Calu3 (cell line): ENCODE results near the gene ZFPL1. TPM values are rescaled to one million over a fixed set of nuclear protein-coding genes. Genes with fewer than 3 reads are reported as not detected.

ENCODE experiments used
- BruUV-seq: library from RNA; stranded (reverse); fragments of 400-500 nt; replicated peaks from 2 replicates; lab custom pipeline; 2021; lab: Mats Ljungman, UMichigan
- CTCF ChIA-PET: fragments of 300-600 bp; sonication (Branson Sonifier 250); formaldehyde crosslinking; loops from one replicate; lab custom pipeline; 2022; ENCODE audit warnings: antibody characterized with exemption; lab: Charles Lee
- DNase-seq: peaks from one replicate; pipeline ENCODE4 v3.0.0; 2022
- H3K27ac Mint-ChIP-seq: one replicate; pipeline ENCODE4 v1.8.0; 2022; ENCODE audit warnings: mixed read lengths; ENCODE audit not compliant: unreplicated experiment
- H3K27me3 Mint-ChIP-seq: one replicate; pipeline ENCODE4 v1.8.0; 2022; ENCODE audit warnings: mixed read lengths; ENCODE audit not compliant: unreplicated experiment
- H3K36me3 Mint-ChIP-seq: one replicate; pipeline ENCODE4 v1.8.0; 2022; ENCODE audit warnings: mild to moderate bottlenecking, moderate library complexity, mixed read lengths; ENCODE audit not compliant: insufficient read depth, unreplicated experiment
- H3K4me1 Mint-ChIP-seq: one replicate; pipeline ENCODE4 v1.8.0; 2022; ENCODE audit warnings: mild to moderate bottlenecking, low read depth, mixed read lengths; ENCODE audit not compliant: unreplicated experiment
- H3K4me3 Mint-ChIP-seq: one replicate; pipeline ENCODE4 v1.8.0; 2022; ENCODE audit warnings: mild to moderate bottlenecking, low read depth, moderate library complexity, mixed read lengths; ENCODE audit not compliant: unreplicated experiment
- H3K9me3 Mint-ChIP-seq: one replicate; pipeline ENCODE4 v1.8.0; 2022; ENCODE audit warnings: low read depth, mixed read lengths; ENCODE audit not compliant: unreplicated experiment
- intact Hi-C: fragments of 100-400 bp; cut with micrococcal nuclease; formaldehyde crosslinking; loops from one replicate; pipeline ENCODE4 v1.10.0; 2022; ENCODE audit not compliant: unreplicated experiment
- total RNA-seq: library from RNA; stranded (reverse); gene quantifications from 2 replicates; pipeline ENCODE4 v1.2.3, GENCODE V29; 2022
- TF ChIP-seq, protein P1 (sequence below): fragments of 200-600 bp; IDR thresholded peaks from one replicate; pipeline ENCODE4 v1.8.0; 2022; ENCODE audit warnings: antibody characterized with exemption; ENCODE audit not compliant: unreplicated experiment

ZFPL1 gene
- total RNA-seq, 1 experiment from 2014 or later: 47.6 TPM

GRCh38 chr11:65058012-65058411 lies 26.0 kb upstream of the ZFPL1 start:
- Mint-ChIP-seq H3K4me3 (no peak overlapping the region), H3K9me3 (no peaks in the 10 kb centered on the region), H3K36me3 (peaks cover 10% of the 10 kb centered on the region), H3K27me3 (peaks cover 28% of the 10 kb centered on the region), H3K27ac (no peak overlapping the region), H3K4me1 (no peaks in the 10 kb centered on the region)
- no TSS peak for BruUV-seq
- CTCF ChIA-PET: no interaction called here
- intact Hi-C loops: no loop called here
- DNase-seq: no peak
- TF ChIP-seq, protein P1, sequence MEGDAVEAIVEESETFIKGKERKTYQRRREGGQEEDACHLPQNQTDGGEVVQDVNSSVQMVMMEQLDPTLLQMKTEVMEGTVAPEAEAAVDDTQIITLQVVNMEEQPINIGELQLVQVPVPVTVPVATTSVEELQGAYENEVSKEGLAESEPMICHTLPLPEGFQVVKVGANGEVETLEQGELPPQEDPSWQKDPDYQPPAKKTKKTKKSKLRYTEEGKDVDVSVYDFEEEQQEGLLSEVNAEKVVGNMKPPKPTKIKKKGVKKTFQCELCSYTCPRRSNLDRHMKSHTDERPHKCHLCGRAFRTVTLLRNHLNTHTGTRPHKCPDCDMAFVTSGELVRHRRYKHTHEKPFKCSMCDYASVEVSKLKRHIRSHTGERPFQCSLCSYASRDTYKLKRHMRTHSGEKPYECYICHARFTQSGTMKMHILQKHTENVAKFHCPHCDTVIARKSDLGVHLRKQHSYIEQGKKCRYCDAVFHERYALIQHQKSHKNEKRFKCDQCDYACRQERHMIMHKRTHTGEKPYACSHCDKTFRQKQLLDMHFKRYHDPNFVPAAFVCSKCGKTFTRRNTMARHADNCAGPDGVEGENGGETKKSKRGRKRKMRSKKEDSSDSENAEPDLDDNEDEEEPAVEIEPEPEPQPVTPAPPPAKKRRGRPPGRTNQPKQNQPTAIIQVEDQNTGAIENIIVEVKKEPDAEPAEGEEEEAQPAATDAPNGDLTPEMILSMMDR: no peak

DNA sequence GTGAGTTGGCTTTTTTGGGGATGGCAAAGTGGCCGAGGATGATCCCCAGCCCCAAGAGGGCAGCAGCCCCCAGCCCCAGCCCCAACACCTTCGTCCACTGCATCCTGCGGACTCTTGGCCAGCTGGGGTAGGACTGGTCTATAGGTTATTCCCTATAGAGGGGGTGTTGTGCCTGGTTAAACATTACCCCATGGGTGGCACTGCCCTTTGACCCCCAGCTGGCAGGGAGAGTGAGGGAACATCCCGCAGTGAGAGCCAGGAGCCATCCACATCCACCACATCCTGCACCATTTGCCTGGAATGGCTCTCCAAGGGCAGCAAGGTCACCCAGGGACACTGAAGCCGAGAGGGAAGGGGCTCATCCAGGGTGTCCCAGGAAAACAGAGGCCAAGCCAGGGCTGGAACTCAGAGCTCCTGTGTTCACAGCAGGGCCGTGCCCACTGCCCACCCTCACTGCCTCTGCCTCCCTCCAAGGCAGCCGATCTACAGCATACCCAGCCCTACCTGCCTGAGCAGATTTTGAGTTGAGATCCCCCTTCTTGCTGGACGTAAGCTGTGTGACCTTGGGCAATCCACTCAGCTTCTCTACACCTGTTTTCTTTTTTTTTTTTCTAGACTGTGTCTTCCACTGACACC lies 25.5 kb upstream of the ZFPL1 start, which contains the start of gene NAALADL1:
NAALADL1 (minus strand) TSS at position 135 of the 636 bp plus-strand sequence; CDS start at position 103, 32 bp downstream.
- Mint-ChIP-seq H3K27ac (no peak within 1 kb of the TSS), H3K36me3 (peaks cover 10% of the 10 kb centered on the region), H3K27me3 (peaks cover 26% of the 10 kb centered on the region), H3K9me3 (no peaks in the 10 kb centered on the region), H3K4me1 (no peaks in the 10 kb centered on the region), H3K4me3 (no peak within 1 kb of the TSS)
- intact Hi-C loops: no loop called here
- CTCF ChIA-PET: interaction anchor here (0.7 kb wide), 1 partner anchor 43 kb away, joined by 3 read pairs; no protein-coding TSS in a partner anchor
- BruUV-seq: no TSS peak
- DNase-seq: no peak
- TF ChIP-seq, protein P1: no peak

DNA sequence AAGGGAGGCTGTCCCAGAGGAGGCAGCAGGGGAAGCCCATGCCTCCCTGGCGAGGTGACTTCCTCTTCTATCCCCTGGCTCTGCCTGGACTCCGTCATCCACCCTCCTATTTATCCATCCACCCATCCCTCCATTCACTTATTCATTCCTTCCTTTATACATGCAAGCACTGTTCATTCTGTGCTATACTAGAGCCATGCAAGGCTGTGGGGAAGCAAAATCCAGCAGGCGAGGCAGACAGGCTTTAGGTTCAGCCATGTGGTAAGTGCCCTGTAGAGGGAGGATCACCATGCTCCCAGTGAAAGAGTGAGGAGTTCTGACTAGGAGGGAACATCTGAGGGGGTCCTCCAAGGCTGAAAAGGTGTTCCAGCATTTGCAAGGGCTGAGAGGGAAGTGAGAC lies 24.5 kb upstream of the ZFPL1 start:
- no peaks in the 10 kb centered on the region for H3K4me1 Mint-ChIP-seq
- H3K9me3 Mint-ChIP-seq: no peaks in the 10 kb centered on the region
- no peak for DNase-seq
- CTCF ChIA-PET: no interaction called here
- no peak overlapping the region for H3K27ac Mint-ChIP-seq
- intact Hi-C loops: no loop called here
- H3K4me3 Mint-ChIP-seq: no peak overlapping the region
- TF ChIP-seq, protein P1: no peak
- BruUV-seq: no TSS peak
- peaks cover 16% of the 10 kb centered on the region for H3K27me3 Mint-ChIP-seq
- H3K36me3 Mint-ChIP-seq: peaks cover 13% of the 10 kb centered on the region

DNA sequence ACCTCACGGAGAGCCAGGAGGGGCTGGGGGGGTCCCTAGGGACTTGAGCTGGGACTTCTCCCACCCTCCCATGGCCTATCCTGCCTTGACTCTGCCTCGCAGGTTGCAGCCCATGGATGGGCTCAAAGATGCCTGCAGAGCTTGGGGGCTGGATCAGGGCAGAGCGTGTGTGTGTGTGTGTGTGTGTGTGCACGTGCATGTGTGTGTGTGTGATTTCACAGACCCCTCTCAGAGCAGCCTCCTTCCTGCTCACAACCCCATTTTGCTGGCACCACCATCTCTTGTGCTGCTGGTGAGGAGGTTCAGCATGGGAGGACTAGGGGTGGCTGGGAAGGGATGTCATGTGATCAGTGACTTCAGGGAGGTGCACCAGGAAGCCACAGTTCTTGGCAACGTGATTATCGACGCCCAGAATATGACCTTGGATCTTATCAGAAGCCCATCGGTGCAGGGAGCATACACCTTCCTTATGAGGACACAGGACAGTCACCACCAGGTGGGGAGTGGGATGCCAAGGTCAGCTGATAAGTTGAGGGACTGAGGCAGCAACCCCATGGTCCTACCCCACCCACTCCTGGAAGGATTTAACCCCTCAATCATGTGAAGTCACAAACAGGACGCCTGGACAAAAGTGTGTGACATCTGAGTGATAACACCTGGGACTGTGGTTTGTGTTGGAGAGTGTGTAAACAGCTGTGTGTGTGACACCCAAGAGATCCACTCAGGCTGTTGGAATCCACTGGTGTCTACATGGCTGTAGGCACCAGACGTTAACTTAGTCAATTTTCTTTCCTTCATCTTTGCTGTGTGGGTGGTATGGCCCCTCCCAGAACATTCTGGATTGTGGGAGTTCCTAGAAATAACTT lies 23.8 kb upstream of the ZFPL1 start:
- TF ChIP-seq, protein P1: no peak
- no TSS peak for BruUV-seq
- Mint-ChIP-seq H3K36me3 (peaks cover 14% of the 10 kb centered on the region), H3K9me3 (no peaks in the 10 kb centered on the region), H3K27ac (no peak overlapping the region), H3K4me3 (no peak overlapping the region), H3K4me1 (no peaks in the 10 kb centered on the region), H3K27me3 (peaks cover 13% of the 10 kb centered on the region)
- intact Hi-C loops: no loop called here
- CTCF ChIA-PET: no interaction called here
- DNase-seq: no peak
